Eye (tissue), 1 donor: ENCODE results near the gene KRTAP5-8.
"Not testable (repeated sequence)": the region's sequence is repeated elsewhere in the genome, so short reads cannot be mapped to it uniquely, and the experiment has no call there.

Experiments
- DNase-seq: peaks from one replicate; pipeline ENCODE4 v3.0.0-alpha.2; 2015

Gene KRTAP5-8

DNA sequence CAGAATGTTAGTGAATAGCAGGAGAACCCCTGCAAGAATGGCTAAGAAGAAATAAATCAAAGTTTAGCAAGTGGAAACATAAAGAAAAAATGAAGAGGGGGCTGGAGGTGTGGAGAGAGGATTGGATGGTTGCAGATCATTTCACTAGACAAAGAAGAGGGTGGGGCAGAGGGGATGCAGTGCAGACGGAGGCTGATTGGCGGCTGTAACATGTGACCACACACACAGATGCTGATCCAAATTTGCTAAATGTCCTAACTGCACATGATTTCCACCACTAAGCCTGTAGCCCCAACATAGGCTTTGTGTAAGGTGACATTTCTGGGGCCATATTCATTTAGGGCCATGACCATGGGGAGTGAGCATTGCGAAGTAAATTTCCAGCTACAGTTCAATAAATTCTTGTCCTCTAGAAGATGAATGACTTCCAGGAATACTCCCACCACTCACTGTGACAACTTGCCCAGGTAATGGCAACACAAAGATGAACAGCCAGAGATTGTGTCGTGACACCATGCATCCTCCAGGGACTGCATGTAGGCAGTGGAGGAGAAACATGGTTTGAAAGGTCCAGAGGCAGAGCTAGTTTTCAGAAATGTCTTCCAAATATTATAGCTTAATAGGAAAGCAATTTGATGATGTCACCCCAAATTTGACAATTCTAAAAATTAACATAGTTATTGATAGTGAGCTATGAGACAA is 38.0 kb downstream of the KRTAP5-8 start:
- peak; percentile 42 for DNase-seq

DNA sequence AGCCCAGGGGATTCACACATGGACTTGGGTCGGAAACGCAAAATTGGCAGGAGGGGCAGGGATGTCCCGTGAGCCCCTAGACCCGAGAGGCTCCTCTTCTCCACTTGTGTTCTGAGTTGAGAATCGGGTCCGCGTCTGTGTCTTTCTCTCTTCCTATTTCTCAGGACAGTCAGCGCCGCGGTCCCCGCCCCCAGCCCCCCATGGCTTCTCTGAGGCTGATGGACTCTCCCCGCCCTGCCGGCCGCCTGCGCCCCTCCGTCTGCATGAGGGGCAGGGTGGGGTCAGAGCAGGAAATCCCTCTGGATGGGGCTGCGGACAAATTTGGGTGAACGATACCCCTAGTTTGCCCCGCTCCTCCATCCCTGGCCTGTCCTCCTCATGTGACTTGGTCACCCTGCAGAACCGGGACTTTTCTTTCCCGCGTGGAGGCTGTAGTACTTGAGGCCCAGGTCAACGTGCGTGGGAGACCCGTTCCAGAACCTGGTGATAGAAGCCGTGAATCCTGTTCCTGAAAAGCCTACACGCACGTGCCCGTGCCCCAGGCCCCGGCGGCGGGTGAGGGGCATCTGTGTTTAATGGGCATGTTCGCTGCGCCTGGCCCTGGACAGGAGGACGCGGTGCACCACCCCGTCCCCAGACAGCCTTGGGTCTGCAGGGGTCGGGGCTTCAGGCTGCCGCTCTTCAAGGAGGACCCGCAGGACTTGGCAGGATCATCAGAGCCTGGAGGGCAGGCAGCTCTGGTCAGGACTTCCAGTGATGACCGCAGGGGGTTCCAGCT is 39.1 kb downstream of the KRTAP5-8 start:
- not testable (repeated sequence) for DNase-seq

DNA sequence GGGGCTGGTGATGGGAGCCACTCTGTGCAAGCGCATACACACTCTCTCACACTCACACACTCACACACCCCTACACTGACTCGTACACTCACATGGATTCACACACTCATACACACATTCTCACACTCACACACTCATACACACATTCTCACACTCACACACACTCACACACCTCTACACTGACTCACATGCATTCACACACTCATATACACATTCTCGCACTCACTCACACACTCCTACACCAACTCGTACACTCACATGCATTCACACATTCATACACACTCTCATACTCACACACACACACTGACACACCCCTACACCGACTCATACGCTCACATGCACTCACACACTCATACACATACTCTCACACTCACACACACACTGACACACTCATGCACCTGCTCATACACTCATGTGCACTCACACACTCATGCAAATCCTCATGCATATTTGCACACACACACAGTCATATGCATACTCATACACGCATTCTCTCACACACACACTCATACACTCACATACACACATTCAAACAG is 39.7 kb downstream of the KRTAP5-8 start:
- no peak for DNase-seq

DNA sequence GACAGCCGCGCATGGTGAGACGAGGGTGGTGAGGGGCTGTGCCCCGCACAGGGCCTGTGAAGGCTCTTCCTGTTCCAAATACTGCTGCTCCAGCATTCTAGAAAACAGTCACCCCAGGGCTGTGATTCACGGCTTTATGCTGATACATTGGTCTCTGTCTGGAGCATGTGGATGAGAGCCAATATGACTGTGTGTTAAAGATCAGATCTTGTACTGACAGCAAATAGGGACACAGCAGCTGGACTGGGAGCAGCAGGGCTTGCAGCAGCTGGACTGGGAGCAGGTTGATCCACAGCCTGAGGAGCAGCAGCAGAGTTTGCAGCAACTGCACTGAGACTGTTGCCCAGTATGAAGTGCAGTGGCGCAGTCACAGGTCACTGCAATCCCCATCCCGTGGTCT is 41.7 kb downstream of the KRTAP5-8 start:
- DNase-seq = not testable (repeated sequence)

DNA sequence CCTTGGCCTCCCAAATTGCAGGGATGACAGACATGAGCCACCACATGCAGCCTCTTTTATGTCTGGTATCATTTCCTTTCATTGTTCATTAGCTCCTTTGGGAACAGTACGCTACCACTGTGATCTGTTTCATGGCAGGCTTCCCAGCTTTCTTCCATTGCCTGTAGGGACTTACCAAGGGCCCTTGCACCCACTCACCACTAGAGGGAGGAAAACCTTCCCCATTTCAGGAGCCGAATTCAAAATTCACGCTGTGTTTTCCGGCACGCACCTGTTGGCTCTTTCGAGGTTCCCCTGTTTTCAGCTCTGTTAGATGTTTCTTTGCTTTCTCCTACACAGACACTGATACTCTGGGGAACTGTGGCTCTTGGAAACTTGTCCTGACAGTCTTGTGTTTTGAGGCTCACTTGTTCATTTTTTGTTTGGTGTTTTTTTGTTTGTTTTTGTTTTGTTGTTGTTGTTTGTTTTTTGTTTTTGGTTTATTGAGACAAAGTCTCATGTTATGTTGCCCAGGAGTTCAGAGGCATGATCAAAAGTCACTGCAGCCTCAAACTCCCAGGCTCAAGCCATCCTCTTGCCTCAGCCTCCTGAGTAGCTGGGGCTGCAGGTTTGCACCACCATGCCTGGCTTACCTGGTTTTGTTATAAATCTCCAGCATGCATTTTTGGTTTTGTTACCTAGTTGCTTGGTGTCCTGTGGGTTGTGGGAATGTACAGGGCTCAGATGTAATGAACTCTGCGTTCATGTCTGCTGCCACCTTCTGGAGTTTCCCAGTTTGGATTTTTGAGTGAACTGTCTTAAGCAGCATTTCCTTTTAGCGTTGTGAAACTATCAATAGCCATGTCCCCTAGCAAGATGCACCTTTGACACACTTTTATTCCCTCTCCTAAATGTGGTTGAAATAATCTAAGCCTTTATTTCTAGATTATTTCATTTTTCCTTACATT is 42.5 kb downstream of the KRTAP5-8 start:
- DNase-seq = peak; percentile 77

DNA sequence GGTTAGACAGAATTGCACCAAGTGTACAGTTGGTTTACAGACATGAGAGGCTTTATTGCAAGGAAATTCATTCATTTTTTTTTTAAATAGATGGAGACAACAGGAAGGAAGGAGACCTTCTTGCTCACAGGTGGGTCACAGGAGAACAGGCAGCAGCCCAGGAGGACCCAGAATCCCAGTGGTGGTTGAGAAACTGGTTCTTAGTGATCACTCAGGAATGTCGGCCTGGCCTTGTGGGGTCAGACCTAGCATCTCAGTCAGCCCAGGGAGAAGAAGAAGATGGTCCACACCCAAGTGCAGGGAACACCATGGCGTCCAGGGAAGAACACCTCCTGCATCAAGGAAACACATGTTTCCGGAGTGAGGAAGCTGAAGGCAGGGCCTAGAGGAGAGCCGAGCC is 44.0 kb downstream of the KRTAP5-8 start:
- no peak for DNase-seq

DNA sequence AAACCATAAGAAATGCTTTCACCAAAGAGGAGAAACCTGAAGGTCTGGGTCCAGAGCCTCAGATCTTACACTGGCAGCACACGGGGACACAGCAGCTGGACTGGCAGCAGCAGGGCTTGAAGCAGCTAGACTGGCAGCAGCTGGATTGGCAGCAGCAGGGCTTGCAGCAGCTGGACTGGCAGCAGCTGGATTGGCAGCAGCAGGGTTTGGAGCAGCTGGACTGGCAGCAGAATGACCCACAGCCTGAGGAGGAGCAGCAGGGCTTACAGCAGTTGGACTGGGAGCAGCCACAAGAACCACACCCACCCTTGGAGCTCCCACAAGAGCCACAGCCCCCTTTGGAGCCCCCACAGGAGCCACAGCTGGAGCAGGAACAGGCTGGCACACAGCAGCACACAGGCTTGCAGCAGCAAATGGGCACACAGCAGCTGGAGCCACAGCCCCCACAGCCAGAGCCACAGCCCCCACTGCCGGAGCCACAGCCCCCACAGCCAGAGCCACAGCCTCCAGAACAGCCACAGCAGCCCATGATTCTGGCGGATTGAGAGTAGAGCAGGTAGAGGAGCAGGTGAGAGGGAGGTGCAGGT is 44.6 kb downstream of the KRTAP5-8 start, which contains the start of gene KRTAP5-11:
Gene KRTAP5-11 (minus strand): TSS at position 567 of the 587 bp plus-strand sequence. CDS start 38 bp downstream, at position 529.
- DNase-seq = no peak

DNA sequence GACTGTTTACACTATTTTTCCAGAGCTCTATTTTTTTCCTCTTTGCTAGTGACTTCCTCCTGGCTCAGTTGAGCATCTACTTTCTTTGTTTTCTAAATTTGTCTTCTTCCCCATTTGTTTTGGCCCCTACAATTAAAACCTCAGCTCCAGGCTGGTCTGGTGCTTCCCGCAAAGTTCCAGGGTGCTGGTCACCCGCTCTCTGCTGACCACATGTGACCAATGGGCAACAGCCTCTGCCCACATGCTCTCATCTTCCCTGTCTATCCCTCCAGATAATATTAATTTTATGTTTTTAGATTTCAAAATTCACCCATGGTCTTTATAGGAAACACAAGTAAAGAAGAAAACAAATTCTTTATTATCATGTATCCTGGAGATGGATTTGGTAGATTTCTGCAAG is 45.1 kb downstream of the KRTAP5-8 start:
- DNase-seq = not testable (repeated sequence)

DNA sequence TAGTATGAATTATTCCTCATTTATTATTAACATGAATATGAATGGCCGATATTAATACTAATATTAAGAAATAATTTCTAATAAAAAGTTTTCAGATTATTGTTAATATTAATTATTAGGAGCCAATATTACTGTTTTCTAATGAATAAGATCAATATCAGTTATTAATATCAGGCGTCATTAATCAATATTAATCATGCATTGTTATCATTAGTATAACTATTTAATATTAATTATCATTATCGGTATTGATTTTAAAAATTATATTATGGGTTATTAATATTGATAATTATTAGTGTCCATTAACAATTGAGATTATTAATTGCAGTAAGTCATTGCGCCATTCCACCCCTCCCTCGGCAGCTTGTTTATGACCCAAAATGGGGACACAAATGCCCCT is 47.8 kb downstream of the KRTAP5-8 start:
- DNase-seq = not testable (repeated sequence)

DNA sequence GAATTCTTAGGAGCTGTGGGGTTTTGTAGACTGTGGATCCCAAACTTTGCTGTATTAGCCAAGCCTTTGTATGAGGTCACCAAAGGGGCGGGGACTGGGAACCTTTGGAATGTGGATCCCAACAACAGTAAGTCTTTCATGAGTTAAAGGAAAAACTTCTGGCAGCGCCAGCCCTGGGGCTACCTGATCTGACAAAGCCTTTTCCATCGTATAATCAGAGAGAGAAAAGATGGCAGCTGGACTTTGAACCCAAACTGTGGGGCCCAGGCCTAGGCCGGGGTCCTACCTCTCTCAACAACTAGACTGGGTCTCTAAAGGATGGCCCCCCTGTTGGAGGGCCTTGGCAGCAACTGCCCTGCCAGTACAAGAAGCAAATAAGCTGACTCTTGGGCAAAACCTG is 50.5 kb downstream of the KRTAP5-8 start:
- not testable (repeated sequence) for DNase-seq
